ENCODE results near the gene KRT35. TPM values are rescaled to one million over a fixed set of nuclear protein-coding genes. Genes with fewer than 3 reads are reported as not detected.
A peak's percentile ranks its signal among the peaks of the same experiment; 100 is the strongest.

Gene KRT35
- not detected for total RNA-seq
- not detected for polyA plus RNA-seq
- long read RNA-seq, donor 1, result 0 reads
- long read RNA-seq, donor 2, result 0 reads
- long read RNA-seq, donor 3, result 0 reads
- long read RNA-seq, donor 4, result 0 reads
- long read RNA-seq, donor 5, result 0 reads
- long read RNA-seq, donor 6, result 0 reads
- long read RNA-seq, donor 7, result 0 reads
- long read RNA-seq, donor 8, result 0 reads
- long read RNA-seq, donor 9, result 0 reads
- long read RNA-seq, donor 10, result 0 reads

- WGBS, 5 donors, result 91 to 100% (median 97%) methylated on average over 2 of the region's 2 CpGs
- intact Hi-C loops (cut with DNase I; ENCODE audit: low total_unique reads), result no loop called here
Measured at GRCh38 chr17:41481036-41481435, at the start of gene KRT35. TSS of gene KRT35 (minus strand) at chr17:41481151. CDS start at chr17:41481097, 54 bp downstream.

DNA sequence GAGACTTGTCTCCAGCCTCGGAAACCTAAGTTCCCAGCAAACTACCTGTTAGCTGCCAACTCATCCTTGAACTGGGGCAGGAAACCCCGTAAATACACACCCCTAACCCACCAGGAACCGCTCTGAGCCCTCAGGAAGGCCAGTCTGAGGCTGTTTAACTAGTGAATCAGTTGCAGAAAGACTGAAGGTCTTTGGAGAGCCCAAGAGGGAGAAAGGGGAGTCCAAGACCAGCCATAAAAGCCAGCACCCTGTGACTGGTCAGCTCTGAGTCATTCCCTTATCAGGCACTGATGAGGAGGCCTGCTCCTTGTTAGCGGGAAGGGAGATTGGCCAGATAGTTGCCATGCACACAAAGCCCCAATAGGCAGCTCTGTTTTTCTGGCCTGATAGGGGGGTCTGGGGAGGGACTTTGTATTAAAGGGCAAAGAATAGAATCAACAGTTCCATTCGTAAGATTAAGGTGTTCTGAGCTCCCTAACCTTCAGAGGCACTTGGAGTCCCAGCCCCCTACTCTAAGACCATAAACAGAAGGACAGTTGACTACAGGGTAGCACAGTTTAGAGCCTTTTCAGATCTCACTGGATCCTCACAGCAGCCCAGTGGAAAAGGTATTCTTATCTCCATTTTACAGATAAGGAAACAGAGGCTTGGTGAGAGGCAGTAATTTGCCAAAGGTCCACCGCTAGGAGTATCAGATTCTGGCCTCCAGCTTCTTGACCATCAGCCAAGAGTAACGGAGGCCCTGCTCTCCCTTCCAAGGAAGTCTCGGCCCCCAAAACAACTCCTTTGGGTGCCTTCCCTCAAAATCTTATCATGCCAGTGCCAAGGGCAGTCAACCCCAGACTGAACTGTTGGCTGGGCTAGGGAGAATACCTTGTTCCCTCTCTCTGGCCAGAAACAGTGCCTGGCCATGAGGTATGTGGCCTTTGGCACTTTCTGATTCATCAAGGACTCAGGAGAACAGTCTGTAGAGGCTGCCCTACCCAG, 49.4 kb upstream of the KRT35 start:
- DNase-seq, result peak; percentile 65 to 87
- intact Hi-C loops (cut with DNase I; ENCODE audit: low total_unique reads), result no loop called here
- no peaks in the 10 kb centered on the region for H3K9me3 ChIP-seq
- peaks cover 0 to 1% (median under 1%) of the 10 kb centered on the region in 4 donors for H3K36me3 ChIP-seq
- H3K4me3 ChIP-seq, result no peak overlapping the region
- peak in 2 of 3 donors; percentile 72 to 73 for TF ChIP-seq POLR2AphosphoS5 (IDR thresholded peaks at IDR 0.05)
- no peak for TF ChIP-seq CTCF (IDR thresholded peaks at IDR 0.05)
- TF ChIP-seq POLR2A (IDR thresholded peaks at IDR 0.05), result no peak
- TF ChIP-seq EP300 (IDR thresholded peaks at IDR 0.05), result no peak
- H3K27me3 ChIP-seq, result peaks cover 0 to 64% (median 39%) of the 10 kb centered on the region in 3 donors
- H3K27ac ChIP-seq, result peak overlapping the region; percentile 74 to 89 (median 85)
- WGBS, 5 donors, result 29 to 51% (median 46%) methylated on average over 8 of the region's 8 CpGs
- peaks cover 8 to 47% (median 33%) of the 10 kb centered on the region in 4 donors for H3K4me1 ChIP-seq

More at GRCh38 chr17:41481036-41481435, at the start of gene KRT35:
- Histone ChIP-seq H3K4me3 (no peak within 1 kb of the TSS), H3K27me3 (no peaks in the 10 kb centered on the region), H3K36me3 (no peaks in the 10 kb centered on the region), H3K9me3 (no peaks in the 10 kb centered on the region), H3K4me1 (peaks cover 0 to 15% (median 5%) of the 10 kb centered on the region in 4 donors), H3K27ac (no peak within 1 kb of the TSS)
- DNase-seq, result no peak
- TF ChIP-seq POLR2A (IDR thresholded peaks at IDR 0.05) (no peak), POLR2AphosphoS5 (IDR thresholded peaks at IDR 0.05) (no peak), CTCF (IDR thresholded peaks at IDR 0.05) (no peak), EP300 (IDR thresholded peaks at IDR 0.05) (no peak)

- DNase-seq, result peak in 1 of 2 donors; percentile 34
- peaks cover 0 to 10% (median 6%) of the 10 kb centered on the region in 4 donors for H3K36me3 ChIP-seq
- H3K4me1 ChIP-seq, result peaks cover 8 to 55% (median 39%) of the 10 kb centered on the region in 4 donors
- no peaks in the 10 kb centered on the region for H3K9me3 ChIP-seq
- TF ChIP-seq CTCF (IDR thresholded peaks at IDR 0.05) (no peak), POLR2A (IDR thresholded peaks at IDR 0.05) (no peak), EP300 (IDR thresholded peaks at IDR 0.05) (no peak), POLR2AphosphoS5 (IDR thresholded peaks at IDR 0.05) (no peak)
- peaks cover 0 to 64% (median 34%) of the 10 kb centered on the region in 3 donors for H3K27me3 ChIP-seq
- no peak overlapping the region for H3K4me3 ChIP-seq
- 35 to 52% (median 43%) methylated on average over 5 of the region's 5 CpGs for WGBS, 5 donors
- intact Hi-C loops (cut with DNase I; ENCODE audit: low total_unique reads), result no loop called here
- H3K27ac ChIP-seq, result peak overlapping the region; percentile 74 to 89 (median 85)
Measured at GRCh38 chr17:41529491-41529915, 48.6 kb upstream of the KRT35 start.

DNA sequence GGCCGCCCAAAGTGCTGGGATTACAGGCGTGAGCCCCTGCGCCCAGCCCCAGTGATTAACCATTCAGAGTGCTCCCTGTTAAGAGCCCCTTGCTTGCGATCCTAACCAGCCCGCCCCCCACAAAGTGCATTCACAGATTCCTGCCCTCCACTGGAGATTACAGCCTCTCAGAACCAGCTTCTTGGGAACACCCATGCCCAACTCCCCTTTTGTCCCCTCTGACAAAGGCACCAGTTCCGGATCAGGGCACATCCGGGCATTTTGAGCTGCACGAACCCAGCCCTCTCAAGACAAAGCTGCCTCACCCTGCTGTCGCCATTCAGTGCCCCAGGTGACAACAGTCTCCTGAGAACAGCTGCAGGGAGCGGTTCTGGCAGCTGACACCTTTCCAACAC, 48.0 kb upstream of the KRT35 start:
- peaks cover 0 to 60% (median 34%) of the 10 kb centered on the region in 3 donors for H3K27me3 ChIP-seq
- H3K4me3 ChIP-seq, result peak overlapping the region in 1 of 4 donors; percentile 63
- peaks cover 8 to 61% (median 41%) of the 10 kb centered on the region in 4 donors for H3K4me1 ChIP-seq
- peak; percentile 59 to 75 for DNase-seq
- TF ChIP-seq EP300 (IDR thresholded peaks at IDR 0.05) (no peak), POLR2AphosphoS5 (IDR thresholded peaks at IDR 0.05) (peak in 1 of 3 donors; percentile 25)
- H3K9me3 ChIP-seq, result no peaks in the 10 kb centered on the region
- 37 to 55% (median 42%) methylated on average over 9 to 10 of the region's 10 CpGs for WGBS, 5 donors
- H3K36me3 ChIP-seq, result peaks cover 0 to 15% (median 12%) of the 10 kb centered on the region in 4 donors
- intact Hi-C loops (cut with DNase I; ENCODE audit: low total_unique reads), result no loop called here
- peak overlapping the region; percentile 74 to 89 (median 85) for H3K27ac ChIP-seq

Data from stomach (tissue), 19 donors.